Measurements from ENCODE around the gene SRM. TPM values are rescaled to one million over a fixed set of nuclear protein-coding genes. Genes with fewer than 3 reads are reported as not detected.
A peak's percentile ranks its signal among the peaks of the same experiment; 100 is the strongest.

The SRM gene
- 5.8 TPM for total RNA-seq (2013)
- 10 to 100 TPM; 23.2 to 43.2 (median 37.6) TPM for polyA plus RNA-seq
- polyA minus RNA-seq: 6.9 and 15.3 TPM in 2 replicates
- 0.46 to 11.8 (median 4.0) reads per million in 11 experiments for total RNA-seq

- Histone ChIP-seq H3K4me3 (replicated peaks in 1 of 3; ENCODE audit: low read depth in 2 of 3, low read length in 3 of 3) (peak within 1 kb of the TSS; percentile 82 to 97 (median 96)), H3K4me2 (replicated peaks; ENCODE audit: extremely low read depth, low read length, poor library complexity, severe bottlenecking) (peak within 1 kb of the TSS; percentile 97), H3K9me3 (replicated peaks in 1 of 2; ENCODE audit: control insufficient read depth in 1 of 2, insufficient read depth in 1 of 2, low read length in 2 of 2) (no peaks in the 10 kb centered on the region), H3K79me2 (ENCODE audit: insufficient read depth, low read length) (peaks cover 12% of the 10 kb centered on the region), H3K36me3 (replicated peaks in 1 of 2; ENCODE audit: control insufficient read depth in 1 of 2, insufficient read depth in 2 of 2, low read length in 2 of 2) (peaks cover 17 to 36% of the 10 kb centered on the region in 2 donors), H3K4me1 (ENCODE audit: control insufficient read depth in 1 of 2, insufficient read depth in 2 of 2, low read length in 2 of 2) (peaks cover 16 to 23% of the 10 kb centered on the region in 2 donors), H2AFZ (ENCODE audit: insufficient read depth, low read depth, low read length, poor library complexity, severe bottlenecking) (peak within 1 kb of the TSS; percentile 94), H4K20me1 (ENCODE audit: insufficient read depth, low read length) (no peaks in the 10 kb centered on the region), H3K27ac (ENCODE audit: low read depth in 1 of 2, low read length in 2 of 2) (peak within 1 kb of the TSS; percentile 33 to 75), H3K27me3 (ENCODE audit: control insufficient read depth in 2 of 2, insufficient read depth in 2 of 2, low read length in 2 of 2) (no peaks in the 10 kb centered on the region), H3K9ac (ENCODE audit: insufficient read depth, low read length, poor library complexity, severe bottlenecking) (peak within 1 kb of the TSS; percentile 78)
- H3K4me1 Mint-ChIP-seq: peaks cover 21% of the 10 kb centered on the region
- peaks cover 0 to 5% (median 2%) of the 10 kb centered on the region in 7 donors for H3K9me3 Mint-ChIP-seq
- no peaks in the 10 kb centered on the region for H3K27me3 Mint-ChIP-seq (ENCODE audit: low read depth in 3 of 3)
- DNase-seq: peak; percentile 77 to 90 (median 83)
- WGBS (ENCODE audit: insufficient coverage): under 1% methylated on average over 74 of the region's 83 CpGs
- peak within 1 kb of the TSS; percentile 93 to 97 for H3K4me3 Mint-ChIP-seq
- peak within 1 kb of the TSS; percentile 46 to 90 (median 78) for H3K27ac Mint-ChIP-seq
- peak; percentile 52 for TF ChIP-seq CTCF (IDR thresholded peaks at IDR 0.05)
- peaks cover 20 to 46% of the 10 kb centered on the region in 2 donors for H3K36me3 Mint-ChIP-seq
- intact Hi-C loops (cut with micrococcal nuclease): loop anchor here in 1 of 2 donors (2.0 kb wide), 1 partner anchor 45 kb away; no protein-coding TSS in a partner anchor
Measured at GRCh38 chr1:11059968-11060830, at the start of gene SRM. TSS of gene SRM (minus strand) at chr1:11060018. CDS start at chr1:11059943, 75 bp downstream.

GRCh38 chr1:11109047-11109760 is 49.4 kb upstream of the SRM start:
- no peak overlapping the region for H2AFZ ChIP-seq (ENCODE audit: insufficient read depth, low read depth, low read length, poor library complexity, severe bottlenecking)
- no peaks in the 10 kb centered on the region for H3K9me3 ChIP-seq (replicated peaks in 1 of 2; ENCODE audit: control insufficient read depth in 1 of 2, insufficient read depth in 1 of 2, low read length in 2 of 2)
- 96% methylated on average over 3 of the region's 7 CpGs for WGBS (ENCODE audit: insufficient coverage)
- no peak overlapping the region for H3K27ac ChIP-seq (ENCODE audit: low read depth in 1 of 2, low read length in 2 of 2)
- no peaks in the 10 kb centered on the region for H3K4me1 Mint-ChIP-seq
- H3K27me3 Mint-ChIP-seq (ENCODE audit: low read depth in 3 of 3): peaks cover 0 to 2% (median 0%) of the 10 kb centered on the region in 3 donors
- H3K36me3 ChIP-seq (replicated peaks in 1 of 2; ENCODE audit: control insufficient read depth in 1 of 2, insufficient read depth in 2 of 2, low read length in 2 of 2): peaks cover 67 to 89% of the 10 kb centered on the region in 2 donors
- H3K4me3 ChIP-seq (replicated peaks in 1 of 3; ENCODE audit: low read depth in 2 of 3, low read length in 3 of 3): no peak overlapping the region
- H3K27ac Mint-ChIP-seq: no peak overlapping the region
- H4K20me1 ChIP-seq (ENCODE audit: insufficient read depth, low read length): no peaks in the 10 kb centered on the region
- no peak overlapping the region for H3K4me3 Mint-ChIP-seq
- H3K79me2 ChIP-seq (ENCODE audit: insufficient read depth, low read length): no peaks in the 10 kb centered on the region
- H3K36me3 Mint-ChIP-seq: peaks cover 79 to 90% of the 10 kb centered on the region in 2 donors
- TF ChIP-seq CTCF (IDR thresholded peaks at IDR 0.05): no peak
- H3K4me2 ChIP-seq (replicated peaks; ENCODE audit: extremely low read depth, low read length, poor library complexity, severe bottlenecking): no peak overlapping the region
- H3K9ac ChIP-seq (ENCODE audit: insufficient read depth, low read length, poor library complexity, severe bottlenecking): no peak overlapping the region
- no peaks in the 10 kb centered on the region for H3K27me3 ChIP-seq (ENCODE audit: control insufficient read depth in 2 of 2, insufficient read depth in 2 of 2, low read length in 2 of 2)
- H3K9me3 Mint-ChIP-seq: peaks cover 0 to 1% (median 0%) of the 10 kb centered on the region in 7 donors
- no peaks in the 10 kb centered on the region for H3K4me1 ChIP-seq (ENCODE audit: control insufficient read depth in 1 of 2, insufficient read depth in 2 of 2, low read length in 2 of 2)
- DNase-seq: no peak
- intact Hi-C loops (cut with micrococcal nuclease): loop anchor here in 1 of 2 donors (10.0 kb wide), 1 partner anchor 146 kb away; no protein-coding TSS in a partner anchor

Measured in CD14-positive monocyte (primary cell).